ENCODE results near the gene IFIT5.

DNA sequence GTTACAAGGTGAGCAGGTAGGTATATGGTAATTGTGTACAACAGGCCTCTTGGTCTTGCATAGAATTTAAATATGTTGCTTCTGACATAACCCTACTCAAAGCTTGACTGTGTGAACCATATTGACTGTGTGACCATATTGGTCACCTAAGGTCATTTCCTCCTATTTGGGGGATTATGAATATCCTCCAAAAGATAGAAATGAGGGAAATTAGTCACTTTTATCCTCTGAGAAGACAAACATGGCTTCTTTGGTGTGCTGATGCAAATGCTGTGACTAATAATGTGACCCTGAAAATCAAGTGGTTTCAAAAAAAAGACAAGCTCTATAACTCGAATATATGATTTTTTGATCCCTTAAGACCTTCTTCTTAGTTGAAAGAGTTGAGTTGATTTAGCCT, 27.9 kb downstream of the IFIT5 start:
- TF ChIP-seq, protein P1, sequence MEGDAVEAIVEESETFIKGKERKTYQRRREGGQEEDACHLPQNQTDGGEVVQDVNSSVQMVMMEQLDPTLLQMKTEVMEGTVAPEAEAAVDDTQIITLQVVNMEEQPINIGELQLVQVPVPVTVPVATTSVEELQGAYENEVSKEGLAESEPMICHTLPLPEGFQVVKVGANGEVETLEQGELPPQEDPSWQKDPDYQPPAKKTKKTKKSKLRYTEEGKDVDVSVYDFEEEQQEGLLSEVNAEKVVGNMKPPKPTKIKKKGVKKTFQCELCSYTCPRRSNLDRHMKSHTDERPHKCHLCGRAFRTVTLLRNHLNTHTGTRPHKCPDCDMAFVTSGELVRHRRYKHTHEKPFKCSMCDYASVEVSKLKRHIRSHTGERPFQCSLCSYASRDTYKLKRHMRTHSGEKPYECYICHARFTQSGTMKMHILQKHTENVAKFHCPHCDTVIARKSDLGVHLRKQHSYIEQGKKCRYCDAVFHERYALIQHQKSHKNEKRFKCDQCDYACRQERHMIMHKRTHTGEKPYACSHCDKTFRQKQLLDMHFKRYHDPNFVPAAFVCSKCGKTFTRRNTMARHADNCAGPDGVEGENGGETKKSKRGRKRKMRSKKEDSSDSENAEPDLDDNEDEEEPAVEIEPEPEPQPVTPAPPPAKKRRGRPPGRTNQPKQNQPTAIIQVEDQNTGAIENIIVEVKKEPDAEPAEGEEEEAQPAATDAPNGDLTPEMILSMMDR (conservative IDR thresholded peaks at IDR 0.05; ENCODE audit: low read length): no peak
- TF ChIP-seq EZH2phosphoT487 (IDR thresholded peaks at IDR 0.05; ENCODE audit: borderline replicate concordance, low read depth, low read length): no peak
